ENCODE results near the gene GXYLT1.

- TF ChIP-seq, protein P1, sequence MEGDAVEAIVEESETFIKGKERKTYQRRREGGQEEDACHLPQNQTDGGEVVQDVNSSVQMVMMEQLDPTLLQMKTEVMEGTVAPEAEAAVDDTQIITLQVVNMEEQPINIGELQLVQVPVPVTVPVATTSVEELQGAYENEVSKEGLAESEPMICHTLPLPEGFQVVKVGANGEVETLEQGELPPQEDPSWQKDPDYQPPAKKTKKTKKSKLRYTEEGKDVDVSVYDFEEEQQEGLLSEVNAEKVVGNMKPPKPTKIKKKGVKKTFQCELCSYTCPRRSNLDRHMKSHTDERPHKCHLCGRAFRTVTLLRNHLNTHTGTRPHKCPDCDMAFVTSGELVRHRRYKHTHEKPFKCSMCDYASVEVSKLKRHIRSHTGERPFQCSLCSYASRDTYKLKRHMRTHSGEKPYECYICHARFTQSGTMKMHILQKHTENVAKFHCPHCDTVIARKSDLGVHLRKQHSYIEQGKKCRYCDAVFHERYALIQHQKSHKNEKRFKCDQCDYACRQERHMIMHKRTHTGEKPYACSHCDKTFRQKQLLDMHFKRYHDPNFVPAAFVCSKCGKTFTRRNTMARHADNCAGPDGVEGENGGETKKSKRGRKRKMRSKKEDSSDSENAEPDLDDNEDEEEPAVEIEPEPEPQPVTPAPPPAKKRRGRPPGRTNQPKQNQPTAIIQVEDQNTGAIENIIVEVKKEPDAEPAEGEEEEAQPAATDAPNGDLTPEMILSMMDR (IDR thresholded peaks at IDR 0.05) = no peak
- TF ChIP-seq POLR2A (IDR thresholded peaks at IDR 0.05) = no peak
These were observed 74.6 kb downstream of the GXYLT1 start for GRCh38 chr12:42070036-42070435.

Data from body of pancreas (tissue), 4 donors.